Activated T-cell treated with anti-CD3 and anti-CD28 coated beads, Interleukin-2, amount 50 U/mL, for 24 hours (primary cell): ENCODE measurements around the gene CDRT4.

Experiments
- DNase-seq: peaks from one replicate; pipeline ENCODE4 v3.0.0-alpha.2; 2020
- H3K27ac Mint-ChIP-seq: 2 replicates; pipeline ENCODE4 v1.8.0; 2020; ENCODE audit warnings: mild to moderate bottlenecking, mixed read lengths
- H3K27me3 Mint-ChIP-seq: 2 replicates; pipeline ENCODE4 v1.8.0; 2020; ENCODE audit warnings: mixed read lengths
- H3K36me3 Mint-ChIP-seq: 2 replicates; pipeline ENCODE4 v1.8.0; 2020; ENCODE audit warnings: low read depth, mixed read lengths
- H3K4me1 Mint-ChIP-seq: 2 replicates; pipeline ENCODE4 v1.8.0; 2020; ENCODE audit warnings: low read depth, mixed read lengths
- H3K4me3 Mint-ChIP-seq: 2 replicates; pipeline ENCODE4 v1.8.0; 2020; ENCODE audit warnings: mild to moderate bottlenecking, moderate library complexity, mixed read lengths
- H3K9me3 Mint-ChIP-seq: 2 replicates; pipeline ENCODE4 v1.8.0; 2020; ENCODE audit warnings: mixed read lengths

The CDRT4 gene

DNA sequence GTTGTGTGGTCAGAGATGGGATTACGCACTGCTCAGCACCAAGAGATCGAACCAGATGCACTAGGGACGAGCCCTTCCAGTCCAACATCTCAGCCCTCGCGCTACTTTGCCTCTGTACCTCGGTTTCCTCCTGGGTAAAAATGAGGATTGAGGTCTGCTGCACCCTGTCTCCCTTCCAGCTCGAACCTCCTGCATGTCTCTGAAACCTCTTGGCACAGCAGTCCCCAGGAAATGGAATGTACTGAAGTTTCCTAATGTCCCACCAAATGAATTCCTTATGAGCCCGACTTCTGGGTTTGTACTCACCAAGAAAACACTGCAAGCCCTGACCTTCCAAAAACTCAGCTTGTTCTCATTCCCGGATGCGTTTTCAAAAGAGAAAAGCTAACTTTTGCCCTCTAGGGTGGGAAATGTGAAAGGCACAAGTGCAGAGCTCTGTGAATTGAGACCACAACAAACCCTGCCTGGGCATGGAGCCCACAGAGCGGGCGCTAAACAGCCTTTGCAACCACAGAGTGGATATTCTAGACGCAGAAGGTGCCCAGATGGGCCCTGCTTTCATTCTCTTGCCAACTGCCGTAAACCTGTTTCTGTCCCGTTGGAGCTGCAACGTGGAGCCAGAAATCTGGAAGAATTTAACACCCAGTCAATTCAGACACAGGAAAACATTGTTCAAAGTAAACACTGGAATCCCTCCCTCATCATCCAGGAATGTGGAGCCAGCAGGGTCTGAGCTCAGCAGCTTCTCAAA is 10.3 kb downstream of the CDRT4 start:
- no peaks in the 10 kb centered on the region for H3K4me1 Mint-ChIP-seq
- no peak for DNase-seq
- no peak overlapping the region for H3K4me3 Mint-ChIP-seq
- peaks cover 33% of the 10 kb centered on the region for H3K36me3 Mint-ChIP-seq
- H3K27ac Mint-ChIP-seq: no peak overlapping the region
- H3K27me3 Mint-ChIP-seq: no peaks in the 10 kb centered on the region
- H3K9me3 Mint-ChIP-seq: peaks cover 5% of the 10 kb centered on the region

DNA sequence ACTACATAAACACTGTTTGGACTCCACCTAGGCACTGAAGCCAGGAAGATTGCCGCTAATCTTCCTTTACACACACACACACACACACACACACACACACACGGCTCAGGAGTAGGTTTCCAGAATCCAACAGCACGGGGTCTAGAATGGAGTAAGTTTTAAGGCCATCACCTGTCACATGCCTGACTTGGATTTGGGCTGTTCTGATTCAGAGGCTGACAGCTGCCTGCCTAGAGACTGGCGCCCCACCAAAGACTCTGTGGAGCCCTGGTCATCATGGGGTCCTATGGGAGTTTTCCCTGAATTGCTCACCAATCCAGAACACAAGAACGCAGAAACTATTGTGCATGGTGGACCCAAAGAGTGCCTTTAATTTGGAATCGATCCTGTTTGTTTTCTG is 10.9 kb downstream of the CDRT4 start:
- Mint-ChIP-seq H3K27ac (no peak overlapping the region), H3K4me1 (no peaks in the 10 kb centered on the region), H3K9me3 (peaks cover 5% of the 10 kb centered on the region), H3K4me3 (no peak overlapping the region), H3K36me3 (peaks cover 33% of the 10 kb centered on the region), H3K27me3 (no peaks in the 10 kb centered on the region)
- DNase-seq: no peak

DNA sequence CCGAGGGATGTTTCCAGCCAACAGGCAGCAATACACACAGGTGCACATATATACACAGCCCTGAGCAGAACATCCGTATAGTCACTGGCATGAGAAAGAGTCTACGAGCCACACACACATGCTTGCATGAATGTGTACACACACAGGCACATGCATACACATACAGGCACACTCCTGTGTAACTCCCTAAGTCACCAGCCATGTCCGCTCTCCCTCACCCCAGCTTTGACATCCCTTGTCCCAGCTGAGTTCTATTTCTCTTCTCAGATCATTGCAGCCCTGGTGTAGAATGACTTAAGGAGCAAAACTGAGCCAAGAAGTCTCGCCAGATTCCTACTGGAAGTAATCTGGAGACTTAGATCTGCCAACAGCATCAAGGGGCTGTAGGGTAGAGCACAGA is 13.1 kb downstream of the CDRT4 start:
- no peak overlapping the region for H3K27ac Mint-ChIP-seq
- no peaks in the 10 kb centered on the region for H3K4me1 Mint-ChIP-seq
- H3K4me3 Mint-ChIP-seq: no peak overlapping the region
- peaks cover 5% of the 10 kb centered on the region for H3K9me3 Mint-ChIP-seq
- no peak for DNase-seq
- H3K27me3 Mint-ChIP-seq: no peaks in the 10 kb centered on the region
- peaks cover 33% of the 10 kb centered on the region for H3K36me3 Mint-ChIP-seq

DNA sequence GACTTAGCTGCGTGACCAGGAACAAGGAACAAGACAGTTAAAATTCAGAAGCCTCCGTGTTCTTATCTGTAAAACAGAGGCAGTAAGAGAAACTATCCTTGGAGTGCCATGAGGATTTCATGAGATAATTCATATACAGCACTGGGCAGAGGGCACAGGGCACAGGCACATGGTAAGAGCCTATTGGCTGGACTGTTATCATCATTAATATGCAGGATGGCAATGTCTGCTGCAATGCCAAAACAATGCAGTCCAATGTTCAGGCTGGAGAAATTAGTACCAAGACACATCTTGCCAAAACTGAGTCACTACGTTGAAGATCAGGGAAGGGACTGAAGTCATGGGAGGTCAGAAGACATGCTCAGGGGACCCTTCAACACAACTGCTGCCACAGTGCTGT is 13.6 kb downstream of the CDRT4 start:
- DNase-seq: no peak
- Mint-ChIP-seq H3K4me3 (no peak overlapping the region), H3K4me1 (no peaks in the 10 kb centered on the region), H3K27me3 (no peaks in the 10 kb centered on the region), H3K36me3 (peaks cover 33% of the 10 kb centered on the region), H3K27ac (no peak overlapping the region), H3K9me3 (peaks cover 5% of the 10 kb centered on the region)

DNA sequence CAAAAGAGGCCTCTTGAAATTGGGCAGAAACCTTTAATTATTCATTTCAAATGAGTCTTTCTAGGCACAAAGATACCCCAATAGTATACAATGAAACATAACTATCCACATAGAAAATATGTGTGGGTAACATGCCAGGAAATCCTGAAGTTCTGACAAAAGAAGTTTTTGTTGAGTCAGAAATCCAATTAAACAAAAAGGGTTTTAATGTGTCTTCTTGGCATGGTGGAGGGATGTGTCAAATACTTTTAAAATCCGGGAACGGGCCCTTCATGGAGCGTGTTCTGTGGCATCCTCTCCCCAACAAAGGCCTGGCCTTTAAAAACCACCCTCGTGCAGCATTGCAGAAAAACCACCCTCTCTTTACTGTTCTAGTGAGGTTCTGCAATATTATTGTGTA is 14.2 kb downstream of the CDRT4 start:
- Mint-ChIP-seq H3K9me3 (peaks cover 5% of the 10 kb centered on the region), H3K4me1 (no peaks in the 10 kb centered on the region), H3K27ac (no peak overlapping the region), H3K4me3 (no peak overlapping the region), H3K36me3 (peaks cover 33% of the 10 kb centered on the region), H3K27me3 (no peaks in the 10 kb centered on the region)
- no peak for DNase-seq

DNA sequence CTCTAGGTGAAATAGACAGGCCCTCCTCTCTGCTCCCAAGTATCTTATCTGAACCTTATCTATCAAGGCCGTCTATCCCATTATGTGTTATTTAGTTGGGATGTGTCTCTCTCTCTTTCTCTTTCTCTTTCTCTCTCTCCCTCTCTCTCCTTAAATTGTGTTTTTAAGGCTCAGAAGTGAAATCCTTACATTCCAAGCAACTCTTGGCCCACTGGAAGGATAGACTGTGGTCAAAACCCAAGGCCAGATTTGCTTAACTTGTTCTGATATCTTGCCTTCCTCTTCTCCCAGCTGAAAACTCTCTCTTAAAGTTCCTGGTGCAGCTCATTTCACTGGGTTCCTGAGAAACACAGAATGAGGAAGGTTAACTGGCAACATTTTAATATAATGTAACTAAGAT is 14.7 kb downstream of the CDRT4 start:
- H3K9me3 Mint-ChIP-seq: peaks cover 5% of the 10 kb centered on the region
- H3K27me3 Mint-ChIP-seq: no peaks in the 10 kb centered on the region
- no peak overlapping the region for H3K4me3 Mint-ChIP-seq
- H3K27ac Mint-ChIP-seq: no peak overlapping the region
- no peaks in the 10 kb centered on the region for H3K4me1 Mint-ChIP-seq
- no peak for DNase-seq
- H3K36me3 Mint-ChIP-seq: peaks cover 33% of the 10 kb centered on the region

DNA sequence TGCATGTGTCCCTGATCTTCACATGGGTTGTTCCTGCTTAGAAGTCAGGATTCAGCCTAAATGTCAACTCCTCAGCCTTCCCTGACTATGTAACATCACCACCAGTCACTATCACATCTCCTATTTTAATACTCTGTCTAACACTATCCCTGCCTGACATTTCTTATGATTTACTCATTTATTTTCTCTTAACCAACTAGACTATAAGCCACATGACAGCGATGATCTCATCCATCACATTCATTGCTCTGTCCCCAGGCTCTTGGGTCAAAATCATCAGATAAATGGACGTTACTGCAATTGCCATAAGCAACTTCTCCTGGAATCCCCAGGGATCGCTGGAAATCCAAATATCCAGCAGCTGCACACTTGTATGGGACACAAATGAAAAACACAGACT is 15.7 kb downstream of the CDRT4 start:
- no peak overlapping the region for H3K4me3 Mint-ChIP-seq
- no peaks in the 10 kb centered on the region for H3K27me3 Mint-ChIP-seq
- H3K27ac Mint-ChIP-seq: no peak overlapping the region
- DNase-seq: no peak
- H3K36me3 Mint-ChIP-seq: peaks cover 24% of the 10 kb centered on the region
- H3K4me1 Mint-ChIP-seq: no peaks in the 10 kb centered on the region
- H3K9me3 Mint-ChIP-seq: peaks cover 5% of the 10 kb centered on the region

DNA sequence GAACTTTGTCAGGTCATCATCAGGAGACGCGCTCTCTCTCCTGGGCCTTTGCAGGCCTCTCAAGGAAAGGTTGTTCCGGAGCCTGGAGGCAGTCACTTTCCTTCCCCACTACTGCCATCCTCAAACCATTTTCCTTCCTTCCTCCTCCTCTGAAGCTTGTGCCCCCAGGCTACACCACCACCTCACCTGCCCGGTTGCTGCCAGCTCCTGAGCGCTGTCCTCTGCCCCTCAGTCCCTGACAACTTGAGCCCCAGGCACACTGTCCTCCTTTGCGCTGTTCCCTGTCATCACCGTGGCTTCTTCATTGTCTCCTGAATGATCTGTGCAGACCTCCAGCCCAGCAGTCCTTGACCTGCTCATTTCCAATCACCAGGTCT is 18.9 kb downstream of the CDRT4 start:
- Mint-ChIP-seq H3K9me3 (no peaks in the 10 kb centered on the region), H3K4me3 (no peak overlapping the region), H3K4me1 (peaks cover 17% of the 10 kb centered on the region), H3K27ac (no peak overlapping the region), H3K27me3 (no peaks in the 10 kb centered on the region), H3K36me3 (peaks cover 2% of the 10 kb centered on the region)
- DNase-seq: no peak

DNA sequence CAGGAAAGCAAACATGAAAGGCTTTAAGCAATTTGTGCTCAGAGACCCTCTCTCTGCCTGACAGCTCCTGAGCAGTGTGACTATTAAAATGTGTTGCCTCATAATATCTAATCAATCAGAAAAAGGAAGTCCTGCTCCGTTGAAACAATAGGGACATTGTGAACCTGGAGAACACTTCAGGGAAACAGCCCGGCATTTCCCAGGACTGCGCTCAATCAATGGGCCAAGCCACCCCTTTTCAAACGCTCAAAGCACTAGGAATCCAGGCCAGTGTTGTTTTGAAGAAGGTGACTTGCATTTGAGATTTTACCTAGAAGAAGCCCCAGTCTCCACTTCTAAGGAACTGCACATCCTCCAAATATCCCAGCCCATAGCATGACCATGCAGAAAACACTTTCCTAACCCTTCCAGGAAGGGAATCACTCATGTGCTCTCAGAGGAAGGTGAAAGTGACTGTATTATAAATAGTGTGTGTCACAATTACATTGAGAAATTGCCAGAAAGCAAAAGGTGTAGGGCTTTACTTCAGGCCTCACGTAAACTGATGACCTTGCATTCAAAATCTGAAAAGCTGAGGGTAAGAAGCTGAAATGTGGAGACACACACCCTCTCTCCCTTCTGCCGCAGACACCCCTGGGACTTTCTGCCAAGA is 19.4 kb downstream of the CDRT4 start:
- H3K9me3 Mint-ChIP-seq: no peaks in the 10 kb centered on the region
- H3K4me3 Mint-ChIP-seq: no peak overlapping the region
- H3K27me3 Mint-ChIP-seq: no peaks in the 10 kb centered on the region
- peaks cover 17% of the 10 kb centered on the region for H3K4me1 Mint-ChIP-seq
- H3K36me3 Mint-ChIP-seq: no peaks in the 10 kb centered on the region
- no peak overlapping the region for H3K27ac Mint-ChIP-seq
- no peak for DNase-seq

DNA sequence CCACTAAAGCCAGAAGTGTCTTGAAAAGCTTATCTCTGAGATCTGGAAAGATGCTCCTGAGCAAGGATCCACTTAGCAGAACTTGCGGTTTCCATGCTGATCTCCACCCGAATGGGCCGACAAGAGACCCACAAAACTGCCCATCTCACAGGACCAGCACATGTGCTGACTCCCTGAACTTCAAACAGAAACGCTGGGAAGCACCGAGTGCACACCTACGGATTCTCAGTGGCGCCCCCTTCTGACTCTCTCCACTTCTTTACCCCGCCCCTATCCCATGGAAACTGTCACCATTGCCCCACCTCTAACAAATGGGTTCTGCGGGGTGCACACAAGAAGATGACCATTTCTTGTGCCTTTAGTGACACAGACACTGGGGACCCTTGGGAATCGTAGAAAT is 21.4 kb downstream of the CDRT4 start:
- H3K4me1 Mint-ChIP-seq: peaks cover 17% of the 10 kb centered on the region
- H3K27ac Mint-ChIP-seq: no peak overlapping the region
- H3K4me3 Mint-ChIP-seq: no peak overlapping the region
- H3K36me3 Mint-ChIP-seq: peaks cover 9% of the 10 kb centered on the region
- DNase-seq: no peak
- no peaks in the 10 kb centered on the region for H3K9me3 Mint-ChIP-seq
- no peaks in the 10 kb centered on the region for H3K27me3 Mint-ChIP-seq

DNA sequence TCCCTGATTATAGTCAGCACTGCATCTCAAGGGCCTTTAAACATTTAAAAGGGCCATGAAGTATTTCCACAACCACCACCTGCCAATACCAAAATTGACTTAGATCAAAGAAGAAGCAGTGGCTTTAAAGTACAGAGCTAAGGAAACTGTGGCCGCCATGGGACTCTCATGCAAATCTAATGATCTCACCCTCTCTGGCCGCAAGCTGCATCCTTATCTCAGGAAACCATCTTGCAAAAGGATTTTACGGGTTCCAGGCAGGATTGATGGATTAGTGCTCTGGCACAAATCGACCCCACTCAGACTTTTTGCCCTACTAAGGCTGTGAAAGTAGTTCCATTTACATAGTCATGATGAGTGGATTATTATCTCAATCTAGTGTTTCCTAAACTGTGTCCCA is 22.6 kb downstream of the CDRT4 start:
- Mint-ChIP-seq H3K4me3 (no peak overlapping the region), H3K27ac (no peak overlapping the region), H3K9me3 (no peaks in the 10 kb centered on the region), H3K36me3 (peaks cover 15% of the 10 kb centered on the region), H3K27me3 (no peaks in the 10 kb centered on the region), H3K4me1 (peaks cover 17% of the 10 kb centered on the region)
- DNase-seq: no peak

DNA sequence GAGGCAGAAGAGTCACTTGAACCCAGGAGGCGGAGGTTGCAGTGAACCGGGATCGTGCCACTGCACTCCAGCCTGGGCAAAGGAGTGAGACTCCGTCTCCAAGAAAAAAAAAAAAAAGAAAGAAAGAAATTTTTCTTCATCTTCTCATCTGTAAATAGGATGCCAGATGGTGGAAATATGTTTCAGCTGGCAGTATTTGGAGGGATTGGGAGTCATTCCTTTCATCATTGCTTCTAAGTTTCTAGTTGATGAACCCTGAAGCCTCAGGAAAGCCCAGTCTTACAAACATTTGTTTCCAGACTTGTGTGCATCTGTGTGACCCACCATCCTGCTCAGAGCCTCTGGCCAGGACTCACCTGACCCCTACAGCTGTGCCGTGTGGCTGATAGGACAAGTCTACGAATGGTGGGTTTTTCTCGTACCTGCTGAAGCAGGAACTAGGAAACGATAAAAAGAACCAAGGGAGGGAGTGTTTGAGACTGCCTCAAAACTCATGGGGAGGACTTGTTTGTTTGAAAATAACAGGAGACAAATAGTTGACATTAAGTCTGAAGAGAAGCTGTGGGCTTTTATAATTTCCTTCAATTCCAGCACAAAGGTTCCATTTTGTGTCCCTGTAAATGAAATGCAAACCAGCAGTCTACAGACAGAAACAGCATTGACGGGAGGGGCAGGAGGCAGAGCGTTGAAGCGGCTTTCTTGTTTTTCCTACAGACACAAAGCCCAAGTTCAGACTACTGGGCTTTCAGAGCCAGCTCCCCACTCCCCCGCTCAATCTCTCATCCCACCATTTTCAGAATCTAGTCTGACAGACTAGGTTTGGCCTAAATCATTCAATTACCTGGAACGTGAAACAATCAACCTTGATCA is 24.9 kb downstream of the CDRT4 start:
- Mint-ChIP-seq H3K4me1 (peaks cover 17% of the 10 kb centered on the region), H3K27ac (no peak overlapping the region), H3K4me3 (no peak overlapping the region), H3K27me3 (no peaks in the 10 kb centered on the region), H3K36me3 (peaks cover 36% of the 10 kb centered on the region), H3K9me3 (peaks cover 7% of the 10 kb centered on the region)
- DNase-seq: no peak

DNA sequence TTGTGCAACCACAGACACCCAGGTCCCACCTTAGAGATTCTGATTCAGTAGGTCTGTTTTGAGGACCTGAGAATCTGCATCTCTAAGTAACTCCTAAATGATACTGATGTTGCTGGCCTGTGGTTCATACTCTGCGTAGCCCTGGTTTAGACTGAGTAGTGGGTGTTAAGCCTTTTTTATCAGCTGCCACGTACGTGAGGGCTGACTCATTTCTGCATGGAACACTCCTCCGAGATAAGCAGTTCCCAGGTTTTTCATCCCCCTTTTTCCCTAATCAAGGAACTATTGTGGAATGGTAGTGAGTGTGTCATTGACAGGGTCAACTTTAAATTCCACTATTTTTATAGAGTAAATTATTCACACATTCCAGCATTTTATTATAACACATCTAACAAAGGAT is 26.1 kb downstream of the CDRT4 start:
- Mint-ChIP-seq H3K27ac (no peak overlapping the region), H3K27me3 (no peaks in the 10 kb centered on the region), H3K9me3 (peaks cover 14% of the 10 kb centered on the region), H3K4me3 (no peak overlapping the region), H3K4me1 (peaks cover 27% of the 10 kb centered on the region), H3K36me3 (peaks cover 47% of the 10 kb centered on the region)
- DNase-seq: no peak

DNA sequence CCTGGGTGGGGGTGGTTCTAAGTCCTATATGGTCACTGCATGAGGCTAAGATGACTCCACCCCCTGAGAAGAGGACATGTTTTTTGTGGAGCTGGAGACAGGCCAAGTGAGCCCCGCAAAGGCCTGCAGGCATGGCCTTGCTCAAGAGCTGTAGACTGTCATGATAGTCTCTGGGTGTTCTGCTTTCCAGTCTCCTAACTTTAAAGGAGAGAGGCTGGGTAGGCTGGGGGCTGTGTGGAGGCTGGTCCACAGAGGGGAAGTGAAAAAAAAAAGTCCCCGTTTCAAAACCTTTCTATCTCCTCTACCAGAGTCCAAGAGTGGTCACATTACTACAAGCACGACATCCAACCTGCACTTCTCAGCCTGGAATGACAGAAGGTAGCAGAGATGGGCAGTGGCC is 27.1 kb downstream of the CDRT4 start:
- Mint-ChIP-seq H3K27me3 (no peaks in the 10 kb centered on the region), H3K4me3 (no peak overlapping the region), H3K9me3 (peaks cover 17% of the 10 kb centered on the region), H3K36me3 (peaks cover 50% of the 10 kb centered on the region), H3K27ac (no peak overlapping the region), H3K4me1 (peaks cover 25% of the 10 kb centered on the region)
- DNase-seq: no peak
